Uterus (tissue), 4 donors: ENCODE results near the gene METAP1. TPM values are rescaled to one million over a fixed set of nuclear protein-coding genes. Genes with fewer than 3 reads are reported as not detected.
A peak's percentile ranks its signal among the peaks of the same experiment; 100 is the strongest.
"Not testable (repeated sequence)": the region's sequence is repeated elsewhere in the genome, so short reads cannot be mapped to it uniquely, and the experiment has no call there.

ENCODE experiments used
- DNase-seq, 2 donors: peaks; one replicate each; pipeline ENCODE4 v3.0.0-alpha.2; 2019 to 2020
- H3K27ac ChIP-seq, 2 donors: fragments of 200-600 bp; sonication (generic); 1 replicate in 1 of 2; 2 replicates in 1 of 2; pipeline ENCODE4 v1.5.1; 2016 to 2018
- H3K27me3 ChIP-seq, 2 donors: fragments of 200-600 bp; sonication (generic); one replicate each; pipeline ENCODE4 v1.5.1; 2018 to 2019; ENCODE audit warnings: control low read depth in 1 of 2
- H3K36me3 ChIP-seq, 2 donors: fragments of 200-600 bp; sonication (generic); one replicate each; pipeline ENCODE4 v1.5.1; 2019; ENCODE audit warnings: control low read depth in 1 of 2
- H3K4me1 ChIP-seq, 2 donors: fragments of 200-600 bp; sonication (generic); one replicate each; pipeline ENCODE4 v1.5.1; 2018 to 2019; ENCODE audit warnings: control low read depth in 1 of 2
- H3K4me3 ChIP-seq, 2 donors: fragments of 200-600 bp; sonication (generic); 1 replicate in 1 of 2; 2 replicates in 1 of 2; pipeline ENCODE4 v1.5.1; 2018 to 2019; ENCODE audit warnings: mild to moderate bottlenecking in 1 of 2
- H3K9me3 ChIP-seq, 2 donors: fragments of 200-600 bp; sonication (generic); one replicate each; pipeline ENCODE4 v1.5.1; 2019; ENCODE audit warnings: control low read depth in 1 of 2
- POLR2A ChIP-seq, 2 donors: fragments of 450-650 bp; IDR thresholded peaks; one replicate each; pipeline ENCODE4 v1.6.1; 2016; ENCODE audit warnings: antibody characterized with exemption in 2 of 2, mild to moderate bottlenecking in 1 of 2, moderate library complexity in 1 of 2
- intact Hi-C: fragments of 100-400 bp; cut with DNase I; formaldehyde crosslinking; loops from one replicate; pipeline ENCODE4 v1.15.1; 2023; ENCODE audit warnings: low total_unique reads
- total RNA-seq, 4 donors: library from RNA; depleted of rRNA in 3 of 4; stranded (reverse); fragments of >200 nt in 3 of 4; gene quantifications; one replicate each; pipeline versions ENCODE4 v1.1.0 to v1.2.4, GENCODE V29; 2014 to 2023
- TF ChIP-seq, protein P1 (sequence below), 4 experiments: fragments of 200-600 bp in 2 of 4; fragments of 450-650 bp in 2 of 4; sonication (generic) in 2 of 4; IDR thresholded peaks; one replicate each; pipeline ENCODE4 v1.5.1; 2016 to 2019; ENCODE audit warnings: antibody characterized with exemption in 4 of 4, mild to moderate bottlenecking in 2 of 4, moderate library complexity in 1 of 4
- donor health status: DM: yes; HTN: yes; CAD: no.

The METAP1 gene
- total RNA-seq, 4 donors from 2014 or later, result 34.1 to 50.7 (median 36.3) TPM

DNA sequence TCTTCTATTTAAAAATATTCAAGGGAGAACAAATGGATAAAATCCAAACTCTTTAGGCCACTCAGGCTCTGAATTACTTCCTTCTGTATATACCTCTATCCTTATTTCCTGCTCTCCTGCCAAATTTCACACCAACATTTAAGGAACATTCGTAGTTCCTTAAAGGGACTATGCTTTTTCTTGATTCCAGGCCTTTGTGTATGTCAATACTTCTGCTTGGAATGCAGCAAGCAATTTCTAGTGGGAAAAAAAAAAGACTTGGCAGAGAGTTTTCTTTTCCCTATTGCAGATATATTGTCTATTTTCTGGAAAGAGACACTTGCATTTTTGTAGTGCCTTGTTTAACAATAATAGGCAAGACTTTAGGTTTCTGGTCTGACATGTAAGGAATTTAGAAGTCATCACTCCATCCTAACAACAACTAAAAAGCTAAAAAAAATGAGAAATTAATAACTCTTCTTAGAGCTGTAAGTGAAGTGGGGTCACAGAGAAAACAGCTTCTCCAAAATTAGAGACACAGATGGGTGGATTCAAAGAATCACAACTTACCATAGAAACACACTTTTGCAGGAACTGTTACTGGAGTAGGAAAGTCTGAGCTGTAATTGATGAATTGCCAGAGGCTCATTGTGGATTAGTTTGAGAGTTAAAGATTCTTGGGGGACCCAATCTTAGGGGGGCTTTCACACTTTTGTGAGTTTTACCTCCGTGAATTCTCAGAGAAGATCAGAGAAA, 95.1 kb downstream of the METAP1 start:
- peak overlapping the region; percentile 96 to 97 for H3K27ac ChIP-seq
- no peaks in the 10 kb centered on the region for H3K36me3 ChIP-seq
- no peaks in the 10 kb centered on the region for H3K4me1 ChIP-seq
- intact Hi-C loops, result no loop called here
- H3K9me3 ChIP-seq, result no peaks in the 10 kb centered on the region
- no peaks in the 10 kb centered on the region for H3K27me3 ChIP-seq
- peak overlapping the region in 1 of 2 donors; percentile 71 for H3K4me3 ChIP-seq
- TF ChIP-seq, protein P1, sequence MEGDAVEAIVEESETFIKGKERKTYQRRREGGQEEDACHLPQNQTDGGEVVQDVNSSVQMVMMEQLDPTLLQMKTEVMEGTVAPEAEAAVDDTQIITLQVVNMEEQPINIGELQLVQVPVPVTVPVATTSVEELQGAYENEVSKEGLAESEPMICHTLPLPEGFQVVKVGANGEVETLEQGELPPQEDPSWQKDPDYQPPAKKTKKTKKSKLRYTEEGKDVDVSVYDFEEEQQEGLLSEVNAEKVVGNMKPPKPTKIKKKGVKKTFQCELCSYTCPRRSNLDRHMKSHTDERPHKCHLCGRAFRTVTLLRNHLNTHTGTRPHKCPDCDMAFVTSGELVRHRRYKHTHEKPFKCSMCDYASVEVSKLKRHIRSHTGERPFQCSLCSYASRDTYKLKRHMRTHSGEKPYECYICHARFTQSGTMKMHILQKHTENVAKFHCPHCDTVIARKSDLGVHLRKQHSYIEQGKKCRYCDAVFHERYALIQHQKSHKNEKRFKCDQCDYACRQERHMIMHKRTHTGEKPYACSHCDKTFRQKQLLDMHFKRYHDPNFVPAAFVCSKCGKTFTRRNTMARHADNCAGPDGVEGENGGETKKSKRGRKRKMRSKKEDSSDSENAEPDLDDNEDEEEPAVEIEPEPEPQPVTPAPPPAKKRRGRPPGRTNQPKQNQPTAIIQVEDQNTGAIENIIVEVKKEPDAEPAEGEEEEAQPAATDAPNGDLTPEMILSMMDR (IDR thresholded peaks at IDR 0.05), result no peak
- no peak for TF ChIP-seq POLR2A (IDR thresholded peaks at IDR 0.05)
- DNase-seq, result no peak

DNA sequence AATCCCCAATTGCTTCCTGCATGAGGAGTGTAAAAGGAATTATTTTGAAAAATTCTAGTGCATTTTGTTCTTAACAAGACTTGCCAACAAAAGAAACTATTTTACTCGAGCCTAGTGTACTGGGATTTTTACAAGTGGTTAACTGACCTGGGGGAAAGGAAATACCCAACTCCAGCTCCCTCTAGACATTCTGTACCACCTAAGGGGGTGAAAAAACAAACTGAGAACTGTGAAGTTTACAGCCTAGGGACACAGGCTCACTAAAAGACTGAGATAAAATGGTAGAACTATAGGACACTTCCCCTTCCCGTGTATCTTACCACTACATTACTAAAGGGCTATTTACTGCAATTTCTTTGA, 95.7 kb downstream of the METAP1 start:
- intact Hi-C loops, result no loop called here
- Histone ChIP-seq H3K27me3 (no peaks in the 10 kb centered on the region), H3K4me1 (no peaks in the 10 kb centered on the region), H3K27ac (peak overlapping the region; percentile 96 to 97), H3K36me3 (no peaks in the 10 kb centered on the region), H3K9me3 (no peaks in the 10 kb centered on the region), H3K4me3 (no peak overlapping the region)
- DNase-seq, result no peak
- no peak for TF ChIP-seq POLR2A (IDR thresholded peaks at IDR 0.05)
- TF ChIP-seq, protein P1 (IDR thresholded peaks at IDR 0.05), result no peak

DNA sequence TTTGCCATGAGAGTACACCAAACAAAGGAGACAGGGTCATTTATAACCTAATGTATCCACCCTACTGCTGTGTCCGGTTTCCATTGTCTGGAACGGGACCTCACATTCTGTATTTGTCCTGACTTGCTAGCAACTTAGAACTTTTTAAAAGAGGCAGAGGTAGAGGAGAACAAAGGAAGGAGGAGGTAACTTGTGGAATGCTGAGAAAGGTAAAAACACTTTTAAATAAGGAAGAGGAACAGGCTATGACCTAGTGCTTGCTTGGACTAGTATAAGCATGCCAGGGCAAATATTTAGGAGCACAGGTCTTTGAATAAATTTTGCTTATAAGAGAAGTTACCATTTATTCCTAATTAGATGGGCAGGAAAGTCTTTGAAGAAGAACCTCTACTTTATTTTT, 96.3 kb downstream of the METAP1 start:
- H3K9me3 ChIP-seq, H3K27me3 ChIP-seq, DNase-seq, H3K4me3 ChIP-seq, H3K4me1 ChIP-seq, H3K36me3 ChIP-seq, intact Hi-C loops: not testable (repeated sequence)
- peak overlapping the region in 1 of 2 donors; percentile 37 for H3K27ac ChIP-seq

DNA sequence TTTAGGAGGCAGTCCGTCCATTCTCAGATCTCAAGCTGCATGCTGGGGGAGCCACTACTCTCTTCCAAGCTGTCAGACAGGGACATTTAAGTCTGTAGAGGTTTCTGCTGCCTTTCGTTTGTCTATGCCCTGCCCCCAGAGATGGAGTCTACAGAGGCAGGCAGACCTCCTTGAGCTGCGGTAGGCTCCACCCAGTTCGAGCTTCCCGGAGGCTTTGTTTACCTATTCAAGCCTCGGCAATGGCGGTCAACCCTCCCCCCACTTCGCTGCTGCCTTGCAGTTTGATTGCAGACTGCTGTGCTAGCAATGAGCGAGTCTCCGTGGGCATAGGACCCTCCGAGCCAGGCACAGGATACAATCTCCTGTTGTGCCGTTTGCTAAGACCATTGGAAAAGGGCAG, 103.8 kb downstream of the METAP1 start:
- Histone ChIP-seq H3K36me3 (no peaks in the 10 kb centered on the region), H3K27me3 (no peaks in the 10 kb centered on the region), H3K9me3 (no peaks in the 10 kb centered on the region), H3K27ac (no peak overlapping the region), H3K4me1 (no peaks in the 10 kb centered on the region), H3K4me3 (no peak overlapping the region)
- intact Hi-C loops, result no loop called here
- DNase-seq, result no peak
- TF ChIP-seq, protein P1 (IDR thresholded peaks at IDR 0.05), result no peak
- TF ChIP-seq POLR2A (IDR thresholded peaks at IDR 0.05), result no peak

DNA sequence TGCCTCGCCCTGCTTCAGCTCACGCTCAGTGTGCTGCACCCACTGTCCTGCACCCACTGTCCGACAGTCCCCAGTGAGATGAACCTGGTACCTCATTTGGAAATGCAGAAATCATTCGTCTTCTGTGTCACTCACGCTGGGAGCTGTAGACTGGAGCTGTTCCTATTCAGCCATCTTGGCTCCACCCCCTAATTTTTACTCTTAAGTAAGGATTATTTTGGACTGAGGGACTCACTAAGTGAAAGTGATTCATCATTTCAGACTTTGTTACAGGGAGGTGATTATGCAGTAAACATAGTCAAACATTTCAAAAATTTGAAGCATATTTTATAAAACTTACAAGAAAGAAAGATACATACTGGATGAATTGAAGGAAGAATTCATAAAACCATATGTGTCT, 104.3 kb downstream of the METAP1 start:
- H3K4me3 ChIP-seq, H3K9me3 ChIP-seq, H3K36me3 ChIP-seq, H3K27me3 ChIP-seq, DNase-seq, H3K4me1 ChIP-seq, intact Hi-C loops, H3K27ac ChIP-seq: not testable (repeated sequence)

DNA sequence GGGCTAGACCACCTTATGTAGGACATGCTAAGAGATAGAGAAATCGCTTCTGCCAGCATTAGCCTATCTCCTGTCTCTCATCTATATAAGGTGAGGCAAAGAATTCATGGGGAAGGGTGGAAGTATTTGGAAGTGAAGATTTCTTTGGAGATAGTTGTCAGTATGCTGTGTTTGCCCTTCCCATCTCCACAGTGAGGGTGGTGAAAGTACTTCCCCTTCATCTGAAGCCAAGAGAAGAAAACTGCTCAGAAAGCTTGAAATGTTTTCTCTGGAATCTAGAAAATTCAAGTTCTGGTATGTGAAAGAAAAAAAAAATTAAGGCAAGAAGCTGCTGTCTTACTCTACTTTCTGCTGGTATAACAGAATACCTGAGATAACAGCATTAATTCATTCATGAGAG, 105.4 kb downstream of the METAP1 start:
- DNase-seq, result no peak
- H3K27me3 ChIP-seq, result no peaks in the 10 kb centered on the region
- H3K36me3 ChIP-seq, result no peaks in the 10 kb centered on the region
- no peak overlapping the region for H3K27ac ChIP-seq
- no peaks in the 10 kb centered on the region for H3K4me1 ChIP-seq
- no peak overlapping the region for H3K4me3 ChIP-seq
- H3K9me3 ChIP-seq, result no peaks in the 10 kb centered on the region
- intact Hi-C loops, result no loop called here
- no peak for TF ChIP-seq POLR2A (IDR thresholded peaks at IDR 0.05)
- TF ChIP-seq, protein P1 (IDR thresholded peaks at IDR 0.05), result no peak
